GM04503 (cell line): ENCODE results near the gene SUSD3.

ENCODE experiments used
- DNase-seq: peaks from one replicate; pipeline ENCODE4 v3.0.0-alpha.2; 2012; ENCODE audit warnings: low read depth

The SUSD3 gene

GRCh38 chr9:93077367-93077766 lies 18.9 kb downstream of the SUSD3 start:
- no peak for DNase-seq

GRCh38 chr9:93077811-93078210 lies 19.3 kb downstream of the SUSD3 start:
- no peak for DNase-seq

- DNase-seq: no peak
Measured at GRCh38 chr9:93079371-93079770, 20.9 kb downstream of the SUSD3 start.

- DNase-seq: no peak
Measured at GRCh38 chr9:93080406-93080805, 21.9 kb downstream of the SUSD3 start.

GRCh38 chr9:93081081-93081529 lies 22.6 kb downstream of the SUSD3 start:
- no peak for DNase-seq

- peak; percentile 92 for DNase-seq
Measured at GRCh38 chr9:93081931-93082330, 23.4 kb downstream of the SUSD3 start.

- DNase-seq: no peak
Measured at GRCh38 chr9:93082841-93083411, 24.4 kb downstream of the SUSD3 start.

- no peak for DNase-seq
Measured at GRCh38 chr9:93083592-93084470, 25.3 kb downstream of the SUSD3 start.

- no peak for DNase-seq
Measured at GRCh38 chr9:93084471-93084881, 26.0 kb downstream of the SUSD3 start.

GRCh38 chr9:93085676-93086075 lies 27.2 kb downstream of the SUSD3 start:
- no peak for DNase-seq

GRCh38 chr9:93086447-93087224 lies 28.1 kb downstream of the SUSD3 start:
- DNase-seq: no peak

GRCh38 chr9:93087971-93088655 lies 29.6 kb downstream of the SUSD3 start:
- no peak for DNase-seq

GRCh38 chr9:93088656-93089015 lies 30.1 kb downstream of the SUSD3 start:
- no peak for DNase-seq

GRCh38 chr9:93089024-93089423 lies 30.5 kb downstream of the SUSD3 start:
- no peak for DNase-seq

GRCh38 chr9:93089481-93089991 lies 31.0 kb downstream of the SUSD3 start:
- no peak for DNase-seq

GRCh38 chr9:93090091-93090655 lies 31.7 kb downstream of the SUSD3 start:
- no peak for DNase-seq

GRCh38 chr9:93091056-93091452 lies 32.6 kb downstream of the SUSD3 start:
- no peak for DNase-seq

GRCh38 chr9:93091453-93092081 lies 33.1 kb downstream of the SUSD3 start:
- DNase-seq: peak; percentile 58

- no peak for DNase-seq
Measured at GRCh38 chr9:93092251-93092991, 33.9 kb downstream of the SUSD3 start.

GRCh38 chr9:93093127-93093876 lies 34.8 kb downstream of the SUSD3 start:
- DNase-seq: no peak
